WTC11 (cell line): ENCODE results near the gene CHST13.
A peak's percentile ranks its signal among the peaks of the same experiment; 100 is the strongest.

Experiments used
- ARID4B ChIP-seq: sonication (generic); formaldehyde crosslinking; IDR thresholded peaks from 2 replicates; pipeline ENCODE4 v1.8.0; 2023; ENCODE audit warnings: missing genetic modification reagents, mild to moderate bottlenecking, borderline replicate concordance
- CREB1 ChIP-seq: sonication (generic); formaldehyde crosslinking; IDR thresholded peaks from 2 replicates; pipeline ENCODE4 v1.8.0; 2023; ENCODE audit warnings: mild to moderate bottlenecking, missing genetic modification reagents
- ESRRA ChIP-seq: sonication (generic); formaldehyde crosslinking; IDR thresholded peaks from 2 replicates; pipeline ENCODE4 v1.8.1; 2022; ENCODE audit warnings: mild to moderate bottlenecking, missing genetic modification reagents, borderline replicate concordance
- ETV6 ChIP-seq: sonication (generic); formaldehyde crosslinking; IDR thresholded peaks from 2 replicates; pipeline ENCODE4 v1.8.1; 2022; ENCODE audit warnings: mild to moderate bottlenecking, missing genetic modification reagents
- FOXJ3 ChIP-seq: sonication (generic); formaldehyde crosslinking; IDR thresholded peaks from 2 replicates; pipeline ENCODE4 v1.9.0; 2021; ENCODE audit warnings: missing genetic modification reagents, mild to moderate bottlenecking, borderline replicate concordance
- HMGXB4 ChIP-seq: sonication (generic); formaldehyde crosslinking; IDR thresholded peaks from 2 replicates; pipeline ENCODE4 v1.8.1; 2023; ENCODE audit warnings: mild to moderate bottlenecking, moderate library complexity, missing genetic modification reagents
- NFYB ChIP-seq: sonication (generic); formaldehyde crosslinking; conservative IDR thresholded peaks from 2 replicates; pipeline ENCODE4 v1.8.0; 2022; ENCODE audit warnings: low read depth, missing genetic modification reagents
- ZBTB21 ChIP-seq: sonication (generic); formaldehyde crosslinking; IDR thresholded peaks from 2 replicates; pipeline ENCODE4 v1.8.1; 2023; ENCODE audit warnings: mild to moderate bottlenecking, missing genetic modification reagents, borderline replicate concordance
- ZNF232 ChIP-seq: sonication (generic); formaldehyde crosslinking; IDR thresholded peaks from 2 replicates; pipeline ENCODE4 v1.8.0; 2022; ENCODE audit warnings: mild to moderate bottlenecking, missing genetic modification reagents
- ZNF281 ChIP-seq: sonication (generic); formaldehyde crosslinking; IDR thresholded peaks from 2 replicates; pipeline ENCODE4 v1.8.0; 2023; ENCODE audit warnings: mild to moderate bottlenecking, missing genetic modification reagents
- TF ChIP-seq, protein P1 (sequence below): fragments of 200-600 bp; IDR thresholded peaks from 2 replicates; pipeline ENCODE4 v1.8.0; 2022; ENCODE audit warnings: antibody characterized with exemption
- TF ChIP-seq, protein P2 (sequence below): sonication (generic); formaldehyde crosslinking; IDR thresholded peaks from 2 replicates; pipeline ENCODE4 v1.8.0; 2022; ENCODE audit warnings: mild to moderate bottlenecking, missing genetic modification reagents

GRCh38 chr3:126485176-126485897, 38.6 kb upstream of the CHST13 start:
- TF ChIP-seq, protein P1, sequence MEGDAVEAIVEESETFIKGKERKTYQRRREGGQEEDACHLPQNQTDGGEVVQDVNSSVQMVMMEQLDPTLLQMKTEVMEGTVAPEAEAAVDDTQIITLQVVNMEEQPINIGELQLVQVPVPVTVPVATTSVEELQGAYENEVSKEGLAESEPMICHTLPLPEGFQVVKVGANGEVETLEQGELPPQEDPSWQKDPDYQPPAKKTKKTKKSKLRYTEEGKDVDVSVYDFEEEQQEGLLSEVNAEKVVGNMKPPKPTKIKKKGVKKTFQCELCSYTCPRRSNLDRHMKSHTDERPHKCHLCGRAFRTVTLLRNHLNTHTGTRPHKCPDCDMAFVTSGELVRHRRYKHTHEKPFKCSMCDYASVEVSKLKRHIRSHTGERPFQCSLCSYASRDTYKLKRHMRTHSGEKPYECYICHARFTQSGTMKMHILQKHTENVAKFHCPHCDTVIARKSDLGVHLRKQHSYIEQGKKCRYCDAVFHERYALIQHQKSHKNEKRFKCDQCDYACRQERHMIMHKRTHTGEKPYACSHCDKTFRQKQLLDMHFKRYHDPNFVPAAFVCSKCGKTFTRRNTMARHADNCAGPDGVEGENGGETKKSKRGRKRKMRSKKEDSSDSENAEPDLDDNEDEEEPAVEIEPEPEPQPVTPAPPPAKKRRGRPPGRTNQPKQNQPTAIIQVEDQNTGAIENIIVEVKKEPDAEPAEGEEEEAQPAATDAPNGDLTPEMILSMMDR = no peak
- no peak for TF ChIP-seq FOXJ3 (CRISPR knock-in tag)
- no peak for TF ChIP-seq CREB1 (CRISPR knock-in tag)
- no peak for TF ChIP-seq ESRRA (CRISPR knock-in tag)
- TF ChIP-seq ZNF232 (CRISPR knock-in tag) = no peak
- no peak for TF ChIP-seq HMGXB4 (CRISPR knock-in tag)
- TF ChIP-seq NFYB (CRISPR knock-in tag) = no peak
- no peak for TF ChIP-seq ARID4B (CRISPR knock-in tag)
- TF ChIP-seq ZNF281 = no peak
- TF ChIP-seq ZBTB21 (CRISPR knock-in tag) = no peak
- TF ChIP-seq, protein P2, sequence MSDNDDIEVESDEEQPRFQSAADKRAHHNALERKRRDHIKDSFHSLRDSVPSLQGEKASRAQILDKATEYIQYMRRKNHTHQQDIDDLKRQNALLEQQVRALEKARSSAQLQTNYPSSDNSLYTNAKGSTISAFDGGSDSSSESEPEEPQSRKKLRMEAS (CRISPR knock-in tag) = 0 out of 2 replicates have a peak, but pooled peaks have one; percentile 22
- no peak for TF ChIP-seq ETV6 (CRISPR knock-in tag)
